ENCODE measurements around the gene ADGRG3. TPM values are rescaled to one million over a fixed set of nuclear protein-coding genes. Genes with fewer than 3 reads are reported as not detected.
A peak's percentile ranks its signal among the peaks of the same experiment; 100 is the strongest.

Gene ADGRG3
- total RNA-seq, 4 donors from 2014 or later: 0.71 TPM; not detected in 3

DNA sequence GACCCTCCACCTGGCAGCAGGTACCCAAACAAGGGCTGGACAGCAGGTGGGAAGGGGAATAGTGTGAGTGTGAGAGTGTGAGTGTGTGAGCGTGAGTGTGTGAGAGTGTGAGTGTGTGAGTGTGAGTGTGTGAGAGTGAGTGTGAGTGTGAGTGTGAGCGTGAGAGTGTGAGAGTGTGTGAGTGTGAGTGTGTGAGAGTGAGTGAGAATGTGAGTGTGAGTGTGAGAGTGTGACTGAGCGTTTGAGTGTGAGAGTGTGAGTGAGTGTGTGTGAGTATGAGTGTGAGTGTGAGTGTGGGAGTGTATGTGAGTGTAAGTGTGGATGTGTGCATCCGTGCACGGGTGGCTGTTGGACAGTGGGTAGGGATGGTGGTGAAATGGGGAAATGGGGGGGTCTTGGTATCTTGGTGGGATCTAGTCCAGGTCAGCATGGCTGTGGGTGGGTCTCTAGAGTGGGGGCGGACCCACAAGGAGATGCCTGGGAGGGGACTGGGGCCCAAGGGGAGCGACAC lies 39.3 kb upstream of the ADGRG3 start:
- peaks cover 5 to 9% (median 5%) of the 10 kb centered on the region in 3 donors for H3K27me3 ChIP-seq

GRCh38 chr16:57629516-57630406 lies 38.3 kb upstream of the ADGRG3 start:
- Histone ChIP-seq H3K27ac (peak overlapping the region; percentile 62 to 80 (median 76)), H3K27me3 (peaks cover 5 to 9% (median 5%) of the 10 kb centered on the region in 3 donors), H3K36me3 (no peaks in the 10 kb centered on the region), H3K9me3 (no peaks in the 10 kb centered on the region), H3K4me1 (no peaks in the 10 kb centered on the region), H3K4me3 (peak overlapping the region; percentile 43 to 50 (median 48))
- in situ Hi-C loops (cut with MboI; ENCODE audit: low sequenced_read_pairs in 4 of 4) (no loop called here), intact Hi-C loops (cut with DNase I; ENCODE audit: low total_unique reads) (no loop called here)
- DNase-seq (no peak), ATAC-seq (no peak)
- no peak for TF ChIP-seq POLR2A (IDR thresholded peaks at IDR 0.05)
- TF ChIP-seq, protein P1, sequence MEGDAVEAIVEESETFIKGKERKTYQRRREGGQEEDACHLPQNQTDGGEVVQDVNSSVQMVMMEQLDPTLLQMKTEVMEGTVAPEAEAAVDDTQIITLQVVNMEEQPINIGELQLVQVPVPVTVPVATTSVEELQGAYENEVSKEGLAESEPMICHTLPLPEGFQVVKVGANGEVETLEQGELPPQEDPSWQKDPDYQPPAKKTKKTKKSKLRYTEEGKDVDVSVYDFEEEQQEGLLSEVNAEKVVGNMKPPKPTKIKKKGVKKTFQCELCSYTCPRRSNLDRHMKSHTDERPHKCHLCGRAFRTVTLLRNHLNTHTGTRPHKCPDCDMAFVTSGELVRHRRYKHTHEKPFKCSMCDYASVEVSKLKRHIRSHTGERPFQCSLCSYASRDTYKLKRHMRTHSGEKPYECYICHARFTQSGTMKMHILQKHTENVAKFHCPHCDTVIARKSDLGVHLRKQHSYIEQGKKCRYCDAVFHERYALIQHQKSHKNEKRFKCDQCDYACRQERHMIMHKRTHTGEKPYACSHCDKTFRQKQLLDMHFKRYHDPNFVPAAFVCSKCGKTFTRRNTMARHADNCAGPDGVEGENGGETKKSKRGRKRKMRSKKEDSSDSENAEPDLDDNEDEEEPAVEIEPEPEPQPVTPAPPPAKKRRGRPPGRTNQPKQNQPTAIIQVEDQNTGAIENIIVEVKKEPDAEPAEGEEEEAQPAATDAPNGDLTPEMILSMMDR (IDR thresholded peaks at IDR 0.05 in 4 of 5, conservative IDR thresholded peaks at IDR 0.05 in 1 of 5): no peak

More for the DNA sequence above, 39.3 kb upstream of the ADGRG3 start:
- DNase-seq (no peak), ATAC-seq (no peak)
- Histone ChIP-seq H3K36me3 (no peaks in the 10 kb centered on the region), H3K27ac (peak overlapping the region; percentile 62 to 80 (median 76)), H3K4me3 (peak overlapping the region; percentile 43 to 50 (median 48)), H3K4me1 (no peaks in the 10 kb centered on the region), H3K9me3 (no peaks in the 10 kb centered on the region)
- intact Hi-C loops (cut with DNase I; ENCODE audit: low total_unique reads) (no loop called here), in situ Hi-C loops (cut with MboI; ENCODE audit: low sequenced_read_pairs in 4 of 4) (no loop called here)
- TF ChIP-seq, protein P1 (IDR thresholded peaks at IDR 0.05 in 4 of 5, conservative IDR thresholded peaks at IDR 0.05 in 1 of 5): no peak

- H3K4me1 ChIP-seq: no peaks in the 10 kb centered on the region
- intact Hi-C loops (cut with DNase I; ENCODE audit: low total_unique reads) (no loop called here), in situ Hi-C loops (cut with MboI; ENCODE audit: low sequenced_read_pairs in 4 of 4) (no loop called here)
- peak overlapping the region; percentile 62 to 80 (median 76) for H3K27ac ChIP-seq
- DNase-seq (no peak), ATAC-seq (no peak)
- peak overlapping the region; percentile 43 to 50 (median 48) for H3K4me3 ChIP-seq
- H3K27me3 ChIP-seq: peaks cover 5 to 9% (median 5%) of the 10 kb centered on the region in 3 donors
- H3K9me3 ChIP-seq: no peaks in the 10 kb centered on the region
- H3K36me3 ChIP-seq: no peaks in the 10 kb centered on the region
- no peak for TF ChIP-seq POLR2A (IDR thresholded peaks at IDR 0.05)
- TF ChIP-seq, protein P1 (IDR thresholded peaks at IDR 0.05 in 4 of 5, conservative IDR thresholded peaks at IDR 0.05 in 1 of 5): no peak
Measured at GRCh38 chr16:57630407-57630797, 37.7 kb upstream of the ADGRG3 start.

GRCh38 chr16:57630931-57631845 lies 36.9 kb upstream of the ADGRG3 start:
- ATAC-seq (no peak), DNase-seq (no peak)
- intact Hi-C loops (cut with DNase I; ENCODE audit: low total_unique reads) (no loop called here), in situ Hi-C loops (cut with MboI; ENCODE audit: low sequenced_read_pairs in 4 of 4) (no loop called here)
- TF ChIP-seq, protein P1 (IDR thresholded peaks at IDR 0.05 in 4 of 5, conservative IDR thresholded peaks at IDR 0.05 in 1 of 5): no peak
- TF ChIP-seq POLR2A (IDR thresholded peaks at IDR 0.05): no peak
- Histone ChIP-seq H3K36me3 (no peaks in the 10 kb centered on the region), H3K4me3 (peak overlapping the region in 3 of 4 donors; percentile 47 to 50 (median 49)), H3K9me3 (no peaks in the 10 kb centered on the region), H3K4me1 (no peaks in the 10 kb centered on the region), H3K27me3 (peaks cover 5 to 9% (median 5%) of the 10 kb centered on the region in 3 donors), H3K27ac (peak overlapping the region; percentile 62 to 80 (median 76))

All from gastrocnemius medialis (tissue), 4 donors.